Stimulated activated CD4-positive, alpha-beta T cell treated with anti-CD3 and anti-CD28 coated beads, Interleukin-1b, Interleukin-23, amount 100 ng/mL, for 24 hours (primary cell): ENCODE data around the gene VCL.
"Not testable (repeated sequence)": the region's sequence is repeated elsewhere in the genome, so short reads cannot be mapped to it uniquely, and the experiment has no call there.

Experiments used
- DNase-seq, 4 experiments: peaks; one replicate each; pipeline ENCODE4 v3.0.0-alpha.2; 2020; ENCODE audit warnings: low read depth in 4 of 4, low spot score in 1 of 4

Gene VCL

DNA sequence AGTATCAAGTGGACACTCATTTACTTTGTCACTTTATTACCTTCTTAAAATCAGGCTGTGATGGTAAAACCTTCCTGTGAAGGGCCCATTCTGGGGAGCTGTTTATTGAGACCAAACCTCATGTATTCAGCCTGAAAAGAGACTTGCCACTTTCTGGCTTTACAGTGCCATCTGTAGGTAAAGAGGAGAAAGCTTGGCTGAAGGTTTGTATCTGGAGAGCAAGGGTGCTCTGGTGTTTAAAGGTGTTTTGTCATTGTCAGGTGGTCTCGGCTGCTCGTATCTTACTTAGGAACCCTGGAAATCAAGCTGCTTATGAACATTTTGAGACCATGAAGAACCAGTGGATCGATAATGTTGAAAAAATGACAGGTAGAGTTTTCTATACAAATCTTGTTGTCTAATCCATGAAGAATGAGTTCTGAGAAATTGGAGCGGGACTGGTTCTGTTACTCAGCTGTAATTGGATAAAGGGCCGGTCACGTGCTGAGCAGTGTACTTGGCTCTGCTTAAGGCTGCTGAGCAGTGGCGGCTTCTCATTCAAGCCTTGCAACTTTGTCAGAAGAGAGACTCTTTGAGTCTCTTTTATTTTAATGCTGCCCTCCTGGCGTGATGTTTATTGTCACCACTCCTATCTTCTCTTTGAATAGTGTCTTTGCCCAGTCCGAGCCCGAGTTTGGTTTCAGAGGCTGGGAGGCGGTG, 105.8 kb downstream of the VCL start:
- DNase-seq: no peak

GRCh38 chr10:74104480-74104879, 106.6 kb downstream of the VCL start:
- DNase-seq: no peak

DNA sequence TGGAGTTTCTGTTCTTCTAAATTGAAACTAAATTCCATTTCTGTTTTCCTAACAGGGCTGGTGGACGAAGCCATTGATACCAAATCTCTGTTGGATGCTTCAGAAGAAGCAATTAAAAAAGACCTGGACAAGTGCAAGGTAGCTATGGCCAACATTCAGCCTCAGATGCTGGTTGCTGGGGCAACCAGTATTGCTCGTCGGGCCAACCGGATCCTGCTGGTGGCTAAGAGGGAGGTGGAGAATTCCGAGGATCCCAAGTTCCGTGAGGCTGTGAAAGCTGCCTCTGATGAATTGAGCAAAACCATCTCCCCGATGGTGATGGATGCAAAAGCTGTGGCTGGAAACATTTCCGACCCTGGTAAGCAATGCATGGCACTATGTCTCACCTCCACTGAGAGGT, 107.1 kb downstream of the VCL start:
- no peak for DNase-seq

DNA sequence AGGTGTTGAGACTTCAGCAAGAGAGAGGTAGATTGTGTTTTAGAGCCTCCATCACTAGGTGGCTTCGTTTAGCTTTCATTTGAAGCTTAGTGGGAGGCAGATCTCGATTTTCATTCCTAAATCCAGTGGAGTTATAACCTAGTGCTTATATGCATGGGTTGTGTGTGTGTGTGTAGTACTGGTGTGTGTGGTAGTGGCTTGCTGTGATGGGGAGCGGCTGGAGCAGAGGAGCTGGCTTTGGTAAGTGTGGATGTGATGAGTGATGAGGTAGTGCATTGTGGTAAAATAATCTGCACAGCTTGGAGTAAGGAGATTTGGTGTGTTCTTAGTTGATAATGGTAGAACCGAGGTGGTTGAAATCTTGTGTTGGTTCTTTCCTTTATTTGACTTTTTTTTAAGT, 109.5 kb downstream of the VCL start:
- DNase-seq: no peak

GRCh38 chr10:74109452-74109851, 111.5 kb downstream of the VCL start:
- DNase-seq: no peak

DNA sequence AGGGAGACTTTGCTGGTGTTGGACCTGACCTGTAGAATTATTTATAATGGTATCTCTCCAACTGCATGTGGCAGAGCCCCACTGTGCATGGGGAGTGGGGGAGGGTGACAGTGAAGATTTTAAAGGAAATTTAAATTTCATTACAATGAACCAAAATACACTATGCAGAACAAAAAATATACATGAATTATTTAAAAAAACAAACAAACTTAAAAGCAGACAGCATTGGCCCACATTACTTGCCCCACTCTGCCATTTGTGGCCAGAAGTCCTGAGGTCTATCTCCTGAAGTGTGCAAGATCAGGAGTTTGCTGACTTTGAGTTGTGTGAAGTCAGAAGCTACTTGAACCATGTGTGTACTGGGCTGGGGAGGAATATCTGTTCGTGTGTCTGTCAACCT, 112.2 kb downstream of the VCL start:
- no peak for DNase-seq

GRCh38 chr10:74111799-74112198, 113.9 kb downstream of the VCL start:
- DNase-seq: no peak

- no peak for DNase-seq
Observed at GRCh38 chr10:74113546-74113945, 115.6 kb downstream of the VCL start.

- no peak for DNase-seq
Observed at GRCh38 chr10:74114041-74114448, 116.1 kb downstream of the VCL start.

- DNase-seq: no peak
Observed at GRCh38 chr10:74117738-74118137, 119.8 kb downstream of the VCL start.

GRCh38 chr10:74118804-74119203, 120.9 kb downstream of the VCL start:
- DNase-seq: no peak

GRCh38 chr10:74120911-74121310, 123.0 kb downstream of the VCL start:
- DNase-seq: no peak

DNA sequence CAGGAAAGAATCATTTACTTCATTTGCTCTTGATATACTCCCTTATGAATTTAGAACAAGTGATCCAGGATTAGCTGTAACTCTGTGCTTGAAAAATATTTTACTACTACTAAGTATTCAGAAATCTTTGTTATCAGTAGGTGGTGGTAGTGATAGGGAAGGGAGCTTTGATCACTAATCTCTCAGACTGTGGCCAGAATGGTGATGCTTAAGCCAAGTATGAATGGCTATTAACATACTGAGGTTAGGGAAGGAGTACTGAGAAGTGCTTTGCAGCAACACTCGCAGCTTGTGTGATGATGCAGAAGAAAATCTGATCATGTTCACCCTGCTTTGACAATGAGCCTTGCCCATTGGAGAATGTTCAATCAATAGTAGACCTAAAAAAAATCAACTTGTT, 123.5 kb downstream of the VCL start:
- DNase-seq: no peak

- DNase-seq: no peak
Observed at GRCh38 chr10:74122060-74122459, 124.1 kb downstream of the VCL start.

- no peak for DNase-seq
Observed at GRCh38 chr10:74123081-74123480, 125.2 kb downstream of the VCL start.

GRCh38 chr10:74133923-74134820, 136.3 kb downstream of the VCL start:
- no peak for DNase-seq

GRCh38 chr10:74135452-74135851, 137.5 kb downstream of the VCL start:
- DNase-seq: no peak

GRCh38 chr10:74137992-74138391, 140.1 kb downstream of the VCL start:
- DNase-seq: no peak

DNA sequence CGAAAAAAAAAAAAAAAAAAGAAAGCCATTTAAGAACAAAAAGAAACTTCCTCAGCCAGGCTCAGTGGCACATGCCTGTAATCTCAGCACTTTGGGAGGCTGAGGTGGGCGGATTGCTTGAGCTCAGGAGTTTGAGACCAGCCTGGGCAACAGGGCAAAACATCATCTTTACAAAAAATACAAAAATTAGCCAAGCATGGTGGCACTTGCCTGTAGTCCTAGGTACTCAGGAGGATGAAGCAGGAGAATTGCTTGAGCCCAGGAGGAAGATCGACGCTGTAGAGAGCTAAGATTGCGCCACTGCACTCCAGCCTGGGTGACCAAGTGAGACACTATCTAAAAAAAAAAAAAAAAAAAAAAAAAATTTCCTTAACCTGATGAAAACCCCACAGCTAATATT, 140.7 kb downstream of the VCL start:
- DNase-seq: not testable (repeated sequence)

DNA sequence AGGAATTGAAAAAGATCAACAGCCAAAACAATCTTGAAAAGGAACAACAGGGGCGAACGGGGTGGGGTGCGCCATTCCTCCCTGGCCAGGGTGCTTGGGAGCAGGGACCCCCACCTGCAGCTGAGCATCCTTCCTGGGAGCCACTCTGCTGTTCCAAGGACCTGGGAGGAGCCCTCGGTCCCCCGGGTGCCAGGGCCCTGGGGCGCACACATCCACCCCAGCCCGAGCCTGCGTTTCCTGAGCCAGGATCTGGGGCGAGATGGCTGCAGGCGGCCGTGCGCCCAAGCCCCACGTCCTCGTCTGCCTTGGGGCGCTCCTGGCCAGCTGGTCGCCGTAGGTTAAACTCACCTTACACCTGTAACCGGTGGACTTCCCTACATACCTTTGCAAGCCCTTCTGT, 142.1 kb downstream of the VCL start:
- DNase-seq: no peak

- no peak for DNase-seq
Observed at GRCh38 chr10:74140553-74140952, 142.6 kb downstream of the VCL start.

GRCh38 chr10:74145133-74145532, 147.2 kb downstream of the VCL start:
- DNase-seq: no peak

- DNase-seq: not testable (repeated sequence)
Observed at GRCh38 chr10:74146980-74147379, 149.1 kb downstream of the VCL start.
